SK-N-SH (cell line): ENCODE results near the gene FLRT1.

ENCODE experiments used
- EZH2phosphoT487 ChIP-seq: fragments of 200-600 bp; sonication (generic); IDR thresholded peaks from 2 replicates; pipeline ENCODE4 v1.6.1; 2017; ENCODE audit warnings: low read depth, mixed run types, mild to moderate bottlenecking, antibody characterized with exemption, moderate library complexity, borderline replicate concordance
- POLR2AphosphoS5 ChIP-seq: IDR thresholded peaks from 2 replicates; pipeline ENCODE4 v1.6.1; 2012; ENCODE audit warnings: low read depth, low read length
- RAD21 ChIP-seq: IDR thresholded peaks from 2 replicates; pipeline ENCODE4 v1.6.1; 2012; ENCODE audit warnings: mild to moderate bottlenecking, low read length
- YY1 ChIP-seq: IDR thresholded peaks from 2 replicates; pipeline ENCODE4 v1.4.0; 2012; ENCODE audit warnings: low read depth, mild to moderate bottlenecking
- TF ChIP-seq, protein P1 (sequence below): fragments of 200-600 bp; sonication (generic); IDR thresholded peaks from 2 replicates; pipeline ENCODE4 v1.6.1; 2017; ENCODE audit warnings: antibody characterized with exemption, mild to moderate bottlenecking, moderate library complexity
- TF ChIP-seq, protein P2 (sequence below): IDR thresholded peaks from 2 replicates; pipeline ENCODE4 v1.4.0; 2012; ENCODE audit warnings: low read depth, borderline replicate concordance
- TF ChIP-seq, protein P3 (sequence below): IDR thresholded peaks from 2 replicates; pipeline ENCODE4; 2012
- TF ChIP-seq, protein P4 (sequence below): IDR thresholded peaks from 2 replicates; pipeline ENCODE4 v1.4.0; 2012; ENCODE audit warnings: low read depth, borderline replicate concordance

DNA sequence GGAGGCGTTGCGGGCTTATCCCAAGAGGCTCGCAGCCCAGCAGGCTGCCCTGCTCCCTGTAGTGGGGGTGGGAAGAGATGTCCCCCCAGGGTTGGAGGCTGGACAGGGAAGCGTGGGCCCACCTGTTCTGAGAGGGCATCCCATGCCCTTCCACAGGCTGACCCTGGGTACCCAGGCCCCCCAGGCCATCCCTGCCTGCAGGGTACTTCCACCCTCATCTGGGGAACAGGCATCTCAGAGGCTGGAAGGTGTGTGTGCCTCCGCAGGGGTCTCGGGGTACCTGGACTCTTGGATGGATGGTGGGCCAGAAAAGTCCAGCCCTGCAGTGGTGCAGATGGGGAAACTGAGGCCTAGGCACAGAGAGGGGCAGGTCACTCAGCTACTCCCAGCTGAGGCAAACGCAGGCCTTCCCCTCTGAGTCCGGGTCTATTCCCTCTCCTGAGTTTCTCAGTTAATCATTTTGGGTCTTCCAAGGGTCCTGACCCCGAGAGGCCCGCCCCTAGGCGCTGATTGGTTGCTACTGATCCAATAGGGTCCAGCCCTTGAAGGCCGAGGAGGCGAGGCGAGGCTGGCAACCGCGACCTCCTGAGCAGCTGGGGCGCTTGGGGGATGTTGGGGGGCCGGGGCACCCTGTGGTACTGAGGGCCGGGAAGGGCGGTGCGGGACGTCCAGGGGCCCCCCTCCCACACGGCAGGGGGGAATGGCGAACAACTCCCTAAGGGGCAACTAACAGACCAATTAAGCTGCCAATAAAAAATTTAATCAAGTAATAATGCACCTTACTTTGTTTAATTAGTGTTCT lies 23.8 kb downstream of the FLRT1 start:
- TF ChIP-seq POLR2AphosphoS5 (no peak), YY1 (no peak), EZH2phosphoT487 (no peak), RAD21 (no peak)
- TF ChIP-seq, protein P1, sequence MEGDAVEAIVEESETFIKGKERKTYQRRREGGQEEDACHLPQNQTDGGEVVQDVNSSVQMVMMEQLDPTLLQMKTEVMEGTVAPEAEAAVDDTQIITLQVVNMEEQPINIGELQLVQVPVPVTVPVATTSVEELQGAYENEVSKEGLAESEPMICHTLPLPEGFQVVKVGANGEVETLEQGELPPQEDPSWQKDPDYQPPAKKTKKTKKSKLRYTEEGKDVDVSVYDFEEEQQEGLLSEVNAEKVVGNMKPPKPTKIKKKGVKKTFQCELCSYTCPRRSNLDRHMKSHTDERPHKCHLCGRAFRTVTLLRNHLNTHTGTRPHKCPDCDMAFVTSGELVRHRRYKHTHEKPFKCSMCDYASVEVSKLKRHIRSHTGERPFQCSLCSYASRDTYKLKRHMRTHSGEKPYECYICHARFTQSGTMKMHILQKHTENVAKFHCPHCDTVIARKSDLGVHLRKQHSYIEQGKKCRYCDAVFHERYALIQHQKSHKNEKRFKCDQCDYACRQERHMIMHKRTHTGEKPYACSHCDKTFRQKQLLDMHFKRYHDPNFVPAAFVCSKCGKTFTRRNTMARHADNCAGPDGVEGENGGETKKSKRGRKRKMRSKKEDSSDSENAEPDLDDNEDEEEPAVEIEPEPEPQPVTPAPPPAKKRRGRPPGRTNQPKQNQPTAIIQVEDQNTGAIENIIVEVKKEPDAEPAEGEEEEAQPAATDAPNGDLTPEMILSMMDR: no peak
- TF ChIP-seq, protein P2, sequence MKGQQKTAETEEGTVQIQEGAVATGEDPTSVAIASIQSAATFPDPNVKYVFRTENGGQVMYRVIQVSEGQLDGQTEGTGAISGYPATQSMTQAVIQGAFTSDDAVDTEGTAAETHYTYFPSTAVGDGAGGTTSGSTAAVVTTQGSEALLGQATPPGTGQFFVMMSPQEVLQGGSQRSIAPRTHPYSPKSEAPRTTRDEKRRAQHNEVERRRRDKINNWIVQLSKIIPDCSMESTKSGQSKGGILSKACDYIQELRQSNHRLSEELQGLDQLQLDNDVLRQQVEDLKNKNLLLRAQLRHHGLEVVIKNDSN: no peak
- TF ChIP-seq, protein P3, sequence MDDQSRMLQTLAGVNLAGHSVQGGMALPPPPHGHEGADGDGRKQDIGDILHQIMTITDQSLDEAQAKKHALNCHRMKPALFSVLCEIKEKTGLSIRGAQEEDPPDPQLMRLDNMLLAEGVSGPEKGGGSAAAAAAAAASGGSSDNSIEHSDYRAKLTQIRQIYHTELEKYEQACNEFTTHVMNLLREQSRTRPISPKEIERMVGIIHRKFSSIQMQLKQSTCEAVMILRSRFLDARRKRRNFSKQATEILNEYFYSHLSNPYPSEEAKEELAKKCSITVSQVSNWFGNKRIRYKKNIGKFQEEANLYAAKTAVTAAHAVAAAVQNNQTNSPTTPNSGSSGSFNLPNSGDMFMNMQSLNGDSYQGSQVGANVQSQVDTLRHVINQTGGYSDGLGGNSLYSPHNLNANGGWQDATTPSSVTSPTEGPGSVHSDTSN: no peak
- TF ChIP-seq, protein P4, sequence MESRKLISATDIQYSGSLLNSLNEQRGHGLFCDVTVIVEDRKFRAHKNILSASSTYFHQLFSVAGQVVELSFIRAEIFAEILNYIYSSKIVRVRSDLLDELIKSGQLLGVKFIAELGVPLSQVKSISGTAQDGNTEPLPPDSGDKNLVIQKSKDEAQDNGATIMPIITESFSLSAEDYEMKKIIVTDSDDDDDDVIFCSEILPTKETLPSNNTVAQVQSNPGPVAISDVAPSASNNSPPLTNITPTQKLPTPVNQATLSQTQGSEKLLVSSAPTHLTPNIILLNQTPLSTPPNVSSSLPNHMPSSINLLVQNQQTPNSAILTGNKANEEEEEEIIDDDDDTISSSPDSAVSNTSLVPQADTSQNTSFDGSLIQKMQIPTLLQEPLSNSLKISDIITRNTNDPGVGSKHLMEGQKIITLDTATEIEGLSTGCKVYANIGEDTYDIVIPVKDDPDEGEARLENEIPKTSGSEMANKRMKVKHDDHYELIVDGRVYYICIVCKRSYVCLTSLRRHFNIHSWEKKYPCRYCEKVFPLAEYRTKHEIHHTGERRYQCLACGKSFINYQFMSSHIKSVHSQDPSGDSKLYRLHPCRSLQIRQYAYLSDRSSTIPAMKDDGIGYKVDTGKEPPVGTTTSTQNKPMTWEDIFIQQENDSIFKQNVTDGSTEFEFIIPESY: no peak
